HEK293 (cell line): Measurements from ENCODE around the gene PNLDC1.

Experiments used
- BCL11B ChIP-seq: fragments of 450-650 bp; formaldehyde crosslinking; IDR thresholded peaks from 2 replicates; pipeline ENCODE4 v1.5.1; 2016; ENCODE audit warnings: low read depth, missing biosample characterization, missing genetic modification characterization
- EGR2 ChIP-seq: fragments of 450-650 bp; formaldehyde crosslinking; IDR thresholded peaks from 2 replicates; pipeline ENCODE4 v1.5.1; 2016; ENCODE audit warnings: low read depth, missing biosample characterization, missing genetic modification characterization
- INSM2 ChIP-seq: fragments of 450-650 bp; formaldehyde crosslinking; IDR thresholded peaks from 2 replicates; pipeline ENCODE4 v1.5.1; 2016; ENCODE audit warnings: missing biosample characterization, missing genetic modification characterization
- MZF1 ChIP-seq: fragments of 450-650 bp; formaldehyde crosslinking; IDR thresholded peaks from 2 replicates; pipeline ENCODE4 v1.5.1; 2017; ENCODE audit warnings: missing biosample characterization, missing genetic modification characterization, borderline replicate concordance
- PBX3 ChIP-seq: sonication (generic); formaldehyde crosslinking; IDR thresholded peaks from 2 replicates; pipeline ENCODE4 v1.8.1; 2022; ENCODE audit warnings: mild to moderate bottlenecking, moderate library complexity, missing genetic modification reagents
- PRDM10 ChIP-seq: fragments of 450-650 bp; formaldehyde crosslinking; IDR thresholded peaks from 2 replicates; pipeline ENCODE4 v1.5.1; 2016; ENCODE audit warnings: missing biosample characterization, missing genetic modification characterization
- SCRT2 ChIP-seq: fragments of 450-650 bp; formaldehyde crosslinking; IDR thresholded peaks from 2 replicates; pipeline ENCODE4 v1.5.1; 2016; ENCODE audit warnings: missing biosample characterization, missing genetic modification characterization
- TSHZ1 ChIP-seq: fragments of 450-650 bp; formaldehyde crosslinking; IDR thresholded peaks from 2 replicates; pipeline ENCODE4 v1.5.1; 2016; ENCODE audit warnings: missing biosample characterization, missing genetic modification characterization, borderline replicate concordance
- WT1 ChIP-seq: fragments of 450-650 bp; formaldehyde crosslinking; IDR thresholded peaks from 2 replicates; pipeline ENCODE4 v1.5.1; 2016; ENCODE audit warnings: missing biosample characterization, missing genetic modification characterization
- ZBTB10 ChIP-seq: fragments of 450-650 bp; formaldehyde crosslinking; IDR thresholded peaks from 2 replicates; pipeline ENCODE4 v1.5.1; 2016; ENCODE audit warnings: missing biosample characterization, missing genetic modification characterization
- ZNF10 ChIP-seq: fragments of 450-650 bp; formaldehyde crosslinking; IDR thresholded peaks from 2 replicates; pipeline ENCODE4 v1.5.1; 2017; ENCODE audit warnings: missing biosample characterization, missing genetic modification characterization
- ZNF132 ChIP-seq: fragments of 450-650 bp; formaldehyde crosslinking; IDR thresholded peaks from 2 replicates; pipeline ENCODE4 v1.5.1; 2017; ENCODE audit warnings: missing biosample characterization, missing genetic modification characterization, borderline replicate concordance
- ZNF221 ChIP-seq: fragments of 450-650 bp; formaldehyde crosslinking; IDR thresholded peaks from 2 replicates; pipeline ENCODE4 v1.5.1; 2017; ENCODE audit warnings: missing biosample characterization, missing genetic modification characterization, borderline replicate concordance
- ZNF426 ChIP-seq: fragments of 450-650 bp; formaldehyde crosslinking; IDR thresholded peaks from 2 replicates; pipeline ENCODE4 v1.5.1; 2017; ENCODE audit warnings: missing biosample characterization, missing genetic modification characterization, mild to moderate bottlenecking, inconsistent platforms, moderate library complexity
- ZNF433 ChIP-seq: fragments of 450-650 bp; formaldehyde crosslinking; IDR thresholded peaks from 2 replicates; pipeline ENCODE4 v1.5.1; 2016; ENCODE audit warnings: missing biosample characterization, missing genetic modification characterization, low read depth
- ZNF639 ChIP-seq: fragments of 450-650 bp; formaldehyde crosslinking; IDR thresholded peaks from 2 replicates; pipeline ENCODE4 v1.5.1; 2016; ENCODE audit warnings: missing biosample characterization, missing genetic modification characterization
- ZNF658 ChIP-seq: fragments of 450-650 bp; formaldehyde crosslinking; IDR thresholded peaks from 2 replicates; pipeline ENCODE4; 2016; ENCODE audit warnings: missing biosample characterization, missing genetic modification characterization
- ZSCAN30 ChIP-seq: fragments of 450-650 bp; IDR thresholded peaks from 2 replicates; pipeline ENCODE4 v1.5.1; 2018; ENCODE audit warnings: missing biosample characterization, mild to moderate bottlenecking, missing genetic modification characterization, moderate library complexity
- ZSCAN4 ChIP-seq: fragments of 450-650 bp; formaldehyde crosslinking; IDR thresholded peaks from 2 replicates; pipeline ENCODE4 v1.5.1; 2017; ENCODE audit warnings: missing biosample characterization, missing genetic modification characterization

Gene PNLDC1

GRCh38 chr6:159790149-159790955 is 9.7 kb upstream of the PNLDC1 start, which contains the start of gene MRPL18 (continued):
- 0 out of 2 replicates have a peak, but pooled peaks have one; percentile 19 for TF ChIP-seq EGR2 (tag by site-specific recombination)
- no peak for TF ChIP-seq BCL11B (tag by site-specific recombination)
- TF ChIP-seq ZNF433: no peak
- no peak for TF ChIP-seq ZNF426 (tag by site-specific recombination)
- peak; percentile 96 for TF ChIP-seq ZBTB10 (tag by site-specific recombination)
- no peak for TF ChIP-seq ZNF132 (tag by site-specific recombination)
- no peak for TF ChIP-seq ZNF221
- TF ChIP-seq ZNF658 (tag by site-specific recombination): no peak
- peak; percentile 86 for TF ChIP-seq PBX3
- TF ChIP-seq SCRT2 (tag by site-specific recombination): no peak
- no peak; the same call in 1 of the 2 replicates for TF ChIP-seq MZF1 (tag by site-specific recombination)
- no peak for TF ChIP-seq INSM2 (tag by site-specific recombination)
- peak; percentile 44; the same call in 1 of the 2 replicates for TF ChIP-seq ZSCAN4 (tag by site-specific recombination)
- TF ChIP-seq ZSCAN30 (tag by site-specific recombination): no peak
- no peak for TF ChIP-seq TSHZ1 (tag by site-specific recombination)
- TF ChIP-seq ZNF10 (tag by site-specific recombination): no peak
- peak; percentile 32; the same call in 1 of the 2 replicates for TF ChIP-seq ZNF639 (tag by site-specific recombination)
- TF ChIP-seq PRDM10: 0 out of 2 replicates have a peak, but pooled peaks have one; percentile 17
- no peak for TF ChIP-seq WT1 (tag by site-specific recombination)
